ENCODE results near the gene TTC9.

Gene TTC9

DNA sequence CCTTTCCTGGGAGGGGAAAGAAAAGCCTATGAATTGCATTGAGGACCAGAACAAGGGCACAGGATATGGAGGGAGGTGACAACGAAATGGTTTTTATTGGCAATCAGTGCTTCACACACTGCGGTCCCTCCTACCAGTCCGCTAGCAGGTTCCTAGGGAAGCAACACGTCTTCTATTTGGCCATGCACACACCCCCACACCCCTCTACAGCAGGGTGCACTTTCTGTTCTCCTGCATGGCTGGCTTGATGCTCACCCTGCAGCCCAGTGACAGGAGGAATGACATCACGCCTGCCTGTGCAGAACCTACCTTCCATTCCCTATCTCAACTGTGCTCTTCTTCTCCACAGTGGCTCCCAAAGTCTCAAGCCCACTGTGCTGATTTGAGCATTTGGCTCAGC lies 57.9 kb downstream of the TTC9 start:
- TF ChIP-seq ZNF8 (CRISPR knock-in tag; IDR thresholded peaks at IDR 0.05) (no peak), SNAI2 (CRISPR knock-in tag; IDR thresholded peaks at IDR 0.05) (no peak), ZFP30 (CRISPR knock-in tag; IDR thresholded peaks at IDR 0.05) (no peak), ZFP3 (CRISPR knock-in tag; IDR thresholded peaks at IDR 0.05) (no peak), PPARA (CRISPR knock-in tag; IDR thresholded peaks at IDR 0.05; ENCODE audit: borderline replicate concordance) (no peak), TCF4 (CRISPR knock-in tag; IDR thresholded peaks at IDR 0.05; ENCODE audit: borderline replicate concordance) (no peak), BACH2 (CRISPR knock-in tag; IDR thresholded peaks at IDR 0.05; ENCODE audit: borderline replicate concordance) (no peak), RARB (CRISPR knock-in tag; IDR thresholded peaks at IDR 0.05) (no peak), GLIS3 (CRISPR knock-in tag; IDR thresholded peaks at IDR 0.05) (no peak)
- TF ChIP-seq, protein P1, sequence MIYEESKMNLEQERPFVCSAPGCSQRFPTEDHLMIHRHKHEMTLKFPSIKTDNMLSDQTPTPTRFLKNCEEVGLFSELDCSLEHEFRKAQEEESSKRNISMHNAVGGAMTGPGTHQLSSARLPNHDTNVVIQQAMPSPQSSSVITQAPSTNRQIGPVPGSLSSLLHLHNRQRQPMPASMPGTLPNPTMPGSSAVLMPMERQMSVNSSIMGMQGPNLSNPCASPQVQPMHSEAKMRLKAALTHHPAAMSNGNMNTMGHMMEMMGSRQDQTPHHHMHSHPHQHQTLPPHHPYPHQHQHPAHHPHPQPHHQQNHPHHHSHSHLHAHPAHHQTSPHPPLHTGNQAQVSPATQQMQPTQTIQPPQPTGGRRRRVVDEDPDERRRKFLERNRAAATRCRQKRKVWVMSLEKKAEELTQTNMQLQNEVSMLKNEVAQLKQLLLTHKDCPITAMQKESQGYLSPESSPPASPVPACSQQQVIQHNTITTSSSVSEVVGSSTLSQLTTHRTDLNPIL (CRISPR knock-in tag; IDR thresholded peaks at IDR 0.05; ENCODE audit: low read depth): no peak
- ATAC-seq: no peak

DNA sequence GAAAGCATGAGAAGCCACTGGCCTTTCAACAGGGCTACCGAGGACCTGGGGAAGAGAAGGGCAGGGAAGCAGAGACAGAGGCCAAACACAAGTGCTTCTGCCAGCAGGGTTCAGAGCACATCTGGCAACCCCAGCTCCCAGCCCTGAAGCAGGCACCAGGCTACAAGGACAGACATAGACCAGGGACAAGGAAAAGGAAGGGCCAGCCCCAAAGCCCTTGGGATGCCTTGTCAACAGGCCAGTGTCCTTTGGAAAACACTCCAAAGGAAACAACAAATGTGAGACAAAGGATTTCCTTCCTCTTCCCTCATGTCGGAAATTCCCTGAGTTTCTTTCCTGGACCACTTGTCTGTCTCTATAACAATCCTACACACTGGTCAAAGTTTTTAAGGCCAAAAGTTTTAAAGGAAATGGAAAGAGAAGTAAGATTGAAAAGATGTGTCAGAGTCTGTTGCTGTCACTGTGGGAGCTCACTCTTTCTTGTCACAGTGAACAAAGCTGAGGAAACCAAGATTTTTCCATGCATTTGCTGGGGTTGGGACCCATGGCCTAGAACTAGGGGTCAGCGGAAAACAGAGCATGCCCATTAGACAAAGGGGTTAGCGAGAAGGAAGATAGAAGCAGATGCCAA lies 59.4 kb downstream of the TTC9 start:
- ATAC-seq: no peak
- no peak for TF ChIP-seq OSR1 (CRISPR knock-in tag; IDR thresholded peaks at IDR 0.05)
- no peak for TF ChIP-seq PPARA (CRISPR knock-in tag; IDR thresholded peaks at IDR 0.05; ENCODE audit: borderline replicate concordance)
- TF ChIP-seq, protein P2, sequence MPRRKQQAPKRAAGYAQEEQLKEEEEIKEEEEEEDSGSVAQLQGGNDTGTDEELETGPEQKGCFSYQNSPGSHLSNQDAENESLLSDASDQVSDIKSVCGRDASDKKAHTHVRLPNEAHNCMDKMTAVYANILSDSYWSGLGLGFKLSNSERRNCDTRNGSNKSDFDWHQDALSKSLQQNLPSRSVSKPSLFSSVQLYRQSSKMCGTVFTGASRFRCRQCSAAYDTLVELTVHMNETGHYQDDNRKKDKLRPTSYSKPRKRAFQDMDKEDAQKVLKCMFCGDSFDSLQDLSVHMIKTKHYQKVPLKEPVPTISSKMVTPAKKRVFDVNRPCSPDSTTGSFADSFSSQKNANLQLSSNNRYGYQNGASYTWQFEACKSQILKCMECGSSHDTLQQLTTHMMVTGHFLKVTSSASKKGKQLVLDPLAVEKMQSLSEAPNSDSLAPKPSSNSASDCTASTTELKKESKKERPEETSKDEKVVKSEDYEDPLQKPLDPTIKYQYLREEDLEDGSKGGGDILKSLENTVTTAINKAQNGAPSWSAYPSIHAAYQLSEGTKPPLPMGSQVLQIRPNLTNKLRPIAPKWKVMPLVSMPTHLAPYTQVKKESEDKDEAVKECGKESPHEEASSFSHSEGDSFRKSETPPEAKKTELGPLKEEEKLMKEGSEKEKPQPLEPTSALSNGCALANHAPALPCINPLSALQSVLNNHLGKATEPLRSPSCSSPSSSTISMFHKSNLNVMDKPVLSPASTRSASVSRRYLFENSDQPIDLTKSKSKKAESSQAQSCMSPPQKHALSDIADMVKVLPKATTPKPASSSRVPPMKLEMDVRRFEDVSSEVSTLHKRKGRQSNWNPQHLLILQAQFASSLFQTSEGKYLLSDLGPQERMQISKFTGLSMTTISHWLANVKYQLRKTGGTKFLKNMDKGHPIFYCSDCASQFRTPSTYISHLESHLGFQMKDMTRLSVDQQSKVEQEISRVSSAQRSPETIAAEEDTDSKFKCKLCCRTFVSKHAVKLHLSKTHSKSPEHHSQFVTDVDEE (CRISPR knock-in tag; IDR thresholded peaks at IDR 0.05): no peak
- TF ChIP-seq BACH2 (CRISPR knock-in tag; IDR thresholded peaks at IDR 0.05; ENCODE audit: borderline replicate concordance): no peak
- TF ChIP-seq TCF4 (CRISPR knock-in tag; IDR thresholded peaks at IDR 0.05; ENCODE audit: borderline replicate concordance): no peak
- no peak for TF ChIP-seq ISL1 (CRISPR knock-in tag; IDR thresholded peaks at IDR 0.05)
- TF ChIP-seq, protein P1 (CRISPR knock-in tag; IDR thresholded peaks at IDR 0.05; ENCODE audit: low read depth): no peak
- TF ChIP-seq ZFP3 (CRISPR knock-in tag; IDR thresholded peaks at IDR 0.05): no peak
- TF ChIP-seq CSDC2 (CRISPR knock-in tag; IDR thresholded peaks at IDR 0.05): no peak
- TF ChIP-seq ZC3H10 (CRISPR knock-in tag; IDR thresholded peaks at IDR 0.05): no peak
- TF ChIP-seq, protein P3, sequence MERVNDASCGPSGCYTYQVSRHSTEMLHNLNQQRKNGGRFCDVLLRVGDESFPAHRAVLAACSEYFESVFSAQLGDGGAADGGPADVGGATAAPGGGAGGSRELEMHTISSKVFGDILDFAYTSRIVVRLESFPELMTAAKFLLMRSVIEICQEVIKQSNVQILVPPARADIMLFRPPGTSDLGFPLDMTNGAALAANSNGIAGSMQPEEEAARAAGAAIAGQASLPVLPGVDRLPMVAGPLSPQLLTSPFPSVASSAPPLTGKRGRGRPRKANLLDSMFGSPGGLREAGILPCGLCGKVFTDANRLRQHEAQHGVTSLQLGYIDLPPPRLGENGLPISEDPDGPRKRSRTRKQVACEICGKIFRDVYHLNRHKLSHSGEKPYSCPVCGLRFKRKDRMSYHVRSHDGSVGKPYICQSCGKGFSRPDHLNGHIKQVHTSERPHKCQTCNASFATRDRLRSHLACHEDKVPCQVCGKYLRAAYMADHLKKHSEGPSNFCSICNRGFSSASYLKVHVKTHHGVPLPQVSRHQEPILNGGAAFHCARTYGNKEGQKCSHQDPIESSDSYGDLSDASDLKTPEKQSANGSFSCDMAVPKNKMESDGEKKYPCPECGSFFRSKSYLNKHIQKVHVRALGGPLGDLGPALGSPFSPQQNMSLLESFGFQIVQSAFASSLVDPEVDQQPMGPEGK (CRISPR knock-in tag; IDR thresholded peaks at IDR 0.05; ENCODE audit: borderline replicate concordance): no peak
- TF ChIP-seq, protein P4, sequence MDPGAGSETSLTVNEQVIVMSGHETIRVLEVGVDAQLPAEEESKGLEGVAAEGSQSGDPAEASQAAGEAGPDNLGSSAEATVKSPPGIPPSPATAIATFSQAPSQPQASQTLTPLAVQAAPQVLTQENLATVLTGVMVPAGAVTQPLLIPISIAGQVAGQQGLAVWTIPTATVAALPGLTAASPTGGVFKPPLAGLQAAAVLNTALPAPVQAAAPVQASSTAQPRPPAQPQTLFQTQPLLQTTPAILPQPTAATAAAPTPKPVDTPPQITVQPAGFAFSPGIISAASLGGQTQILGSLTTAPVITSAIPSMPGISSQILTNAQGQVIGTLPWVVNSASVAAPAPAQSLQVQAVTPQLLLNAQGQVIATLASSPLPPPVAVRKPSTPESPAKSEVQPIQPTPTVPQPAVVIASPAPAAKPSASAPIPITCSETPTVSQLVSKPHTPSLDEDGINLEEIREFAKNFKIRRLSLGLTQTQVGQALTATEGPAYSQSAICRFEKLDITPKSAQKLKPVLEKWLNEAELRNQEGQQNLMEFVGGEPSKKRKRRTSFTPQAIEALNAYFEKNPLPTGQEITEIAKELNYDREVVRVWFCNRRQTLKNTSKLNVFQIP (CRISPR knock-in tag; IDR thresholded peaks at IDR 0.05; ENCODE audit: borderline replicate concordance, low read depth): no peak
- TF ChIP-seq ZFP30 (CRISPR knock-in tag; IDR thresholded peaks at IDR 0.05): no peak
- TF ChIP-seq RARB (CRISPR knock-in tag; IDR thresholded peaks at IDR 0.05): no peak
- no peak for TF ChIP-seq ZNF565 (CRISPR knock-in tag; conservative IDR thresholded peaks at IDR 0.05; ENCODE audit: low read depth)
- no peak for TF ChIP-seq ESRRG (CRISPR knock-in tag; IDR thresholded peaks at IDR 0.05)
- TF ChIP-seq TOX (CRISPR knock-in tag; IDR thresholded peaks at IDR 0.05; ENCODE audit: borderline replicate concordance): no peak
- no peak for TF ChIP-seq ZNF8 (CRISPR knock-in tag; IDR thresholded peaks at IDR 0.05)
- TF ChIP-seq, protein P5, sequence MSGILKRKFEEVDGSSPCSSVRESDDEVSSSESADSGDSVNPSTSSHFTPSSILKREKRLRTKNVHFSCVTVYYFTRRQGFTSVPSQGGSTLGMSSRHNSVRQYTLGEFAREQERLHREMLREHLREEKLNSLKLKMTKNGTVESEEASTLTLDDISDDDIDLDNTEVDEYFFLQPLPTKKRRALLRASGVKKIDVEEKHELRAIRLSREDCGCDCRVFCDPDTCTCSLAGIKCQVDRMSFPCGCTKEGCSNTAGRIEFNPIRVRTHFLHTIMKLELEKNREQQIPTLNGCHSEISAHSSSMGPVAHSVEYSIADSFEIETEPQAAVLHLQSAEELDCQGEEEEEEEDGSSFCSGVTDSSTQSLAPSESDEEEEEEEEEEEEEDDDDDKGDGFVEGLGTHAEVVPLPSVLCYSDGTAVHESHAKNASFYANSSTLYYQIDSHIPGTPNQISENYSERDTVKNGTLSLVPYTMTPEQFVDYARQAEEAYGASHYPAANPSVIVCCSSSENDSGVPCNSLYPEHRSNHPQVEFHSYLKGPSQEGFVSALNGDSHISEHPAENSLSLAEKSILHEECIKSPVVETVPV (CRISPR knock-in tag; IDR thresholded peaks at IDR 0.05): no peak
- TF ChIP-seq GLIS3 (CRISPR knock-in tag; IDR thresholded peaks at IDR 0.05): no peak
